MM.1S (cell line): ENCODE measurements around the gene SPECC1.

Source experiments
- EZH2 ChIP-seq: fragments of 300-600 bp; sonication (generic); optimal IDR thresholded peaks from 2 replicates; pipeline ENCODE3; 2017; ENCODE audit warnings: low read depth, mild to moderate bottlenecking, antibody characterized with exemption, low read length, mixed read lengths
- EZH2phosphoT487 ChIP-seq: fragments of 300-600 bp; sonication (generic); IDR thresholded peaks from 2 replicates; pipeline ENCODE4 v1.6.1; 2018; ENCODE audit warnings: antibody characterized with exemption, low read length
- TF ChIP-seq, protein P1 (sequence below): fragments of 300-600 bp; sonication (generic); IDR thresholded peaks from 2 replicates; pipeline ENCODE4 v1.5.1; 2016; ENCODE audit warnings: antibody characterized with exemption, low read length, mixed read lengths

DNA sequence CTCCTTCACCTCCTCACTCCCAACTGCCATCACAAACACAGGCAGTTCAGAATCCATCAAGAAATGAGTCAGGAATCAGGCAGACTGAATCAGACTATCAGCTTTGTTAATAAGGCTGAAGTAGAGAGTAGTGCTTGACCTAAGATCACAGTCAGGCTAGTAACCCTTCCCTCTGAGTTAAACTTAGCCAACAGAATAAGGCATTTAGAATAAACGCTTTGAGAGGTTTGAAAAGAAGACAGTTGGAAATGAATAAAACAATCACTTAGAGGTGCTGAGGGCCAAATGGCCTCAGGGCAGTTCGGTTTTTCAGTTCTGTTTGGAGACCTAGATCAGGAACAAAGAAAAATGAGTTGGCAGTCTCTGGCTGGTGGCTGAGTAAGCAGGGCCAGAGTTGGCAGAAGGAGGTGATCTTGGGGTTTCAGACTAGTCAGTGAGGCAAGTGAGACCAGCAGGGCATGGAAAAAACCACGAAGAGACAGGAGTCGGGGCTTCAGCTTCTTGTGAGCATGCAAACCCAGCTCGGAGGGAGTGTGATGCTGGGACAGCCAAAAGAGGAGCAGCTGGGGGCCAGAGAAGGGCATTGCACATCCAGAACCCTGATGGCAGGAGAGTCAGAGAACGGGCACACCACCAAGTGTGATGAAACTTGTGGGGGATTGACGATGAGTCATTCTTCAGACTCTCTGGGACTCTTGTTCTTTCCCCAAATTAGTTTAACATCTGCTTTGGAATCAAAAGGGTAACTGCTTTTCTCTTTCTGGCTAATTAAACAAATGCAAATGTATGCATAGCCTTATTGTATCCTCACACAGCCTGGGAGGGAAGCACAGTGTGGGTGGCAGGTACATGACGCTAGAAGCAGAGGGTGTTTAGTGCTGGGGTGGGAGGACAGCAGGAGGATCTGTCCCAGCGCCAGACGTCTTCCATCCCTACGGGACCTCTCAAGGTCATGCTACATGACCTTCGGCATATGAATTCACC is 54.8 kb downstream of the SPECC1 start:
- TF ChIP-seq, protein P1, sequence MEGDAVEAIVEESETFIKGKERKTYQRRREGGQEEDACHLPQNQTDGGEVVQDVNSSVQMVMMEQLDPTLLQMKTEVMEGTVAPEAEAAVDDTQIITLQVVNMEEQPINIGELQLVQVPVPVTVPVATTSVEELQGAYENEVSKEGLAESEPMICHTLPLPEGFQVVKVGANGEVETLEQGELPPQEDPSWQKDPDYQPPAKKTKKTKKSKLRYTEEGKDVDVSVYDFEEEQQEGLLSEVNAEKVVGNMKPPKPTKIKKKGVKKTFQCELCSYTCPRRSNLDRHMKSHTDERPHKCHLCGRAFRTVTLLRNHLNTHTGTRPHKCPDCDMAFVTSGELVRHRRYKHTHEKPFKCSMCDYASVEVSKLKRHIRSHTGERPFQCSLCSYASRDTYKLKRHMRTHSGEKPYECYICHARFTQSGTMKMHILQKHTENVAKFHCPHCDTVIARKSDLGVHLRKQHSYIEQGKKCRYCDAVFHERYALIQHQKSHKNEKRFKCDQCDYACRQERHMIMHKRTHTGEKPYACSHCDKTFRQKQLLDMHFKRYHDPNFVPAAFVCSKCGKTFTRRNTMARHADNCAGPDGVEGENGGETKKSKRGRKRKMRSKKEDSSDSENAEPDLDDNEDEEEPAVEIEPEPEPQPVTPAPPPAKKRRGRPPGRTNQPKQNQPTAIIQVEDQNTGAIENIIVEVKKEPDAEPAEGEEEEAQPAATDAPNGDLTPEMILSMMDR = no peak
- TF ChIP-seq EZH2 = no peak
- no peak for TF ChIP-seq EZH2phosphoT487
